Right cardiac atrium (tissue), 5 donors: ENCODE results near the gene MIAT. TPM values are rescaled to one million over a fixed set of nuclear protein-coding genes. Genes with fewer than 3 reads are reported as not detected.

ENCODE experiments used
- ATAC-seq, 2 donors: fragments of 200-7000 bp; cut with Tn5 transposase; one replicate each; pipeline versions ENCODE4 v1.8.0 to v1.9.1; 2020; ENCODE audit warnings: moderate library complexity in 2 of 2, mild to moderate bottlenecking in 1 of 2
- DNase-seq, 3 donors: peaks; one replicate each; pipeline ENCODE4 v3.0.0-alpha.2; 2020
- H3K27ac ChIP-seq: one replicate; pipeline ENCODE4 v1.5.1; 2013; ENCODE audit warnings: mild to moderate bottlenecking, low read length, control low read depth, moderate library complexity
- H3K27me3 ChIP-seq: one replicate; pipeline ENCODE4 v1.6.1; 2013; ENCODE audit not compliant: control insufficient read depth, insufficient read depth
- H3K4me1 ChIP-seq: one replicate; pipeline ENCODE4 v1.6.1; 2013; ENCODE audit warnings: low read length; ENCODE audit not compliant: control insufficient read depth, insufficient read depth
- H3K4me3 ChIP-seq: one replicate; pipeline ENCODE4 v1.5.1; 2013; ENCODE audit warnings: low read length, control low read depth
- H3K9me3 ChIP-seq: one replicate; pipeline ENCODE4 v1.6.1; 2013; ENCODE audit warnings: low read length; ENCODE audit not compliant: control insufficient read depth
- WGBS: extraction: QIAGEN DNeasy Blood & Tissue Kit; methylation state at CpG from one replicate; pipeline ENCODE4 v1.1.7; 2013; 5-methylcytosine and 5-hydroxymethylcytosine counted together
- intact Hi-C, 4 donors: fragments of 100-400 bp; cut with DNase I; formaldehyde crosslinking; loops; one replicate each; pipeline versions ENCODE4 v1.11.0 to v1.14.0; 2022 to 2023
- polyA plus RNA-seq: library from polyadenylated mRNA; stranded (reverse); fragments of 200-250 nt; gene quantifications from one replicate; pipeline ENCODE4 v1.2.3, GENCODE V29; 2013
- total RNA-seq, 4 donors: library from RNA; stranded (reverse); fragmentation: NEBNext Ultra II Directional; extraction: Animal tissue kit (Norgen Biotek cat#: 25700); gene quantifications; one replicate each; pipeline ENCODE4 v1.2.1, GENCODE V29; 2021
- donor health status: healthy with polysubstance abuse.
- donor health status: DM: no; HTN: yes; CAD: no.
- donor health status: DM: no; HTN: no; CAD: no.
- donor health status: DM: no; HTN: yes; CAD: no; lungs with severe emphysema.
- donor health status: DM: yes; HTN: yes; CAD: no.

Gene MIAT
- total and polyA plus RNA-seq, 5 donors, result 0.45 to 2.7 (median 1.5) TPM

DNA sequence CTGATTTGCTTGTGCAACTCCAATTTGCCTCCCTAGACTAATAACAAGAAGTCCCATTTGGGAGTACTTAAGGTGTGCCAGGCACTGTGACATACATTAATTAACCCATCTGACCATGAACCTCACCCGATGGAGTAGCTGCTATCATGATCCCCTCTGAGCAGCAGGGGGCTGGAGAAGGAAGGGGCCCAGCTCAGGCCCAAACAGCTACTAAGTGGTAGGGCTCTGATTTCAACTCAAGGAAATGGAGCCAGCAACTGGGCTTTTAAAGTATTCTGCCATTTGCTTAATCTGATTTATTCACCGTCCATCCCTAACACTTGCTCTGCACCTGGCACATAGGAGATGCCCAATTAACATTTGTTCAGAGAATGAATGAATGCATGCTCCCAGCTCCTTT is 40.7 kb upstream of the MIAT start:
- intact Hi-C loops, result no loop called here
- no peaks in the 10 kb centered on the region for H3K27me3 ChIP-seq
- WGBS, result 43% methylated on average over 2 of the region's 2 CpGs

DNA sequence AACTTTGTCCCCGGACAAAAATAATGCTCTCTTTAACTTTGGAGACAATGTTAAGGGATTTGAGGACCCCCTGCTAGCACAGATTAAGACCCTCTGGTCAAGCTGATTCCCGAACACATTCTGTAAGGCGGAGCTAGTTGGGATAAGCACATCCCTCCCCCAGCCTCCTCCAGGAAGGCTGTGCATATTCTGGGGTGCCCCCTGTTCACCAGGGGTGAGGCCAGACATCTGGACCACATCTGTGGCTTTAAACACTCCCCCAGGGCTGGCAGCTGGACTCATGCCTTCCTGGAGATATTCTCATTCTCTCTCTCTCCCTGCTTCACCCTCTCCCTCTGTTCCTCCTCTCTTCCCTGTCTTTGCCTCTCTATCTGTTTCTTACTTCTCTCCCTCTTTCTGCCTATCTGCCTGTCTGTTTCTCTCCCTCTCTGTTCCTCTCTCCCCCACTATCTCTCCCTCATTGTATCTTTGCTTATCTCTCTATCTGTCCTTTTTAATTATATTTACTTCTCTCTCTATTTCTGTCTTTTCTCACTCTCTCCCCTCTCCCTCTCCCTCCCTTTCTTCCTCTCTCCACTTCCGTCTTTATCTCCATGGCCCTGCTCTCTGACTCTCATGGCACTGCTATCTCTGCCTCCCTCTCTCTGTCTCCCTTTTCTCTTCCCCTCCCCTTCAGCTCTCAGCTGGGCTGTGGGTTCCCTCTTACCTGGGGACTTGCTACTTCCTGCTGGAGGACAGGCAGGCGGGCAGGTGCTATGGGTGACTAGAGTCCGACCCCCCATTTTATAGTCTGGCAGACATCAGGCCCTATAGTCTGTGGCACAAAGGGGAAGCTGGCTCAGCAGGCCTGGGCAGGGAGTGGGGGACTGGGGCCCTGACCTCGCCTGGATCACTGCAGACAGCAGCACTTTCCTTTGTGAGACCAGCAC is 39.9 kb upstream of the MIAT start, which contains the start of gene CRYBB1:
TSS of gene CRYBB1 (minus strand) at position 757 of the 929 bp plus-strand sequence. CDS start 1,708 bp downstream, outside the sequence.
- Histone ChIP-seq H3K27ac (no peak within 1 kb of the TSS), H3K9me3 (no peaks in the 10 kb centered on the region)
- DNase-seq, result peak; percentile 38 to 78 (median 68)

More for the DNA sequence above, 40.7 kb upstream of the MIAT start:
- DNase-seq (no peak), ATAC-seq (no peak)
- Histone ChIP-seq H3K4me1 (no peaks in the 10 kb centered on the region), H3K9me3 (no peaks in the 10 kb centered on the region), H3K4me3 (no peak overlapping the region), H3K27ac (no peak overlapping the region)

GRCh38 chr22:26618455-26618854 is 38.9 kb upstream of the MIAT start:
- Histone ChIP-seq H3K27me3 (no peaks in the 10 kb centered on the region), H3K4me1 (no peaks in the 10 kb centered on the region), H3K4me3 (no peak overlapping the region), H3K9me3 (no peaks in the 10 kb centered on the region), H3K27ac (no peak overlapping the region)
- intact Hi-C loops, result no loop called here
- no peak for DNase-seq
- 85% methylated on average over 8 of the region's 8 CpGs for WGBS
- ATAC-seq, result peak; percentile 3 to 10

More for the DNA sequence above, 39.9 kb upstream of the MIAT start, which contains the start of gene CRYBB1:
- intact Hi-C loops, result no loop called here
- Histone ChIP-seq H3K4me1 (no peaks in the 10 kb centered on the region), H3K4me3 (no peak within 1 kb of the TSS), H3K27me3 (no peaks in the 10 kb centered on the region)
- peak; percentile 30 to 55 for ATAC-seq
- WGBS, result 64% methylated on average over 7 of the region's 7 CpGs

GRCh38 chr22:26619510-26619909 is 37.9 kb upstream of the MIAT start:
- DNase-seq (peak; percentile 73 to 81 (median 76)), ATAC-seq (peak; percentile 66 to 91)
- Histone ChIP-seq H3K9me3 (no peaks in the 10 kb centered on the region), H3K27ac (no peak overlapping the region), H3K27me3 (no peaks in the 10 kb centered on the region), H3K4me1 (no peaks in the 10 kb centered on the region), H3K4me3 (no peak overlapping the region)
- intact Hi-C loops, result no loop called here
- WGBS, result 46% methylated on average over 6 of the region's 6 CpGs

DNA sequence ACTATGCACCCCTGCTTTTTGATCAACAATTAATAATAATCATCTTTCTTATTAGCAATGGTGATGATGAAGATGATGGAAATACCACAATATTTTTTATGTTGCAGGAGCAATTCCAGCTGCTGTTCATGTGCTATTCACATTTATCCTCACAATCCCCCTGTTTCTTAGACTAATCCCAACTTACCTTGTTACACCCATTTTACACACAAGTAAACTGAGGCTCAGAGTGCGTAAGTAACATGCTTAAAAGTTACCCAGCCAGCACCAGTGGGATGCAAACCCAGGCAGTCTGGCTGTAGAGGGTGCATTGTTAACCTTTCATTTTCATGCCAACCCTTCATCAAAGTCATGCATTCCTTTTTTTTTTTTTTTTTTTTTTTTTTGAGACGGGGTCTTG is 37.2 kb upstream of the MIAT start:
- Histone ChIP-seq H3K9me3 (no peaks in the 10 kb centered on the region), H3K27ac (no peak overlapping the region), H3K4me1 (no peaks in the 10 kb centered on the region), H3K4me3 (no peak overlapping the region), H3K27me3 (no peaks in the 10 kb centered on the region)
- ATAC-seq, result no peak
- intact Hi-C loops, result no loop called here
- 91% methylated on average over 2 of the region's 2 CpGs for WGBS
- no peak for DNase-seq

DNA sequence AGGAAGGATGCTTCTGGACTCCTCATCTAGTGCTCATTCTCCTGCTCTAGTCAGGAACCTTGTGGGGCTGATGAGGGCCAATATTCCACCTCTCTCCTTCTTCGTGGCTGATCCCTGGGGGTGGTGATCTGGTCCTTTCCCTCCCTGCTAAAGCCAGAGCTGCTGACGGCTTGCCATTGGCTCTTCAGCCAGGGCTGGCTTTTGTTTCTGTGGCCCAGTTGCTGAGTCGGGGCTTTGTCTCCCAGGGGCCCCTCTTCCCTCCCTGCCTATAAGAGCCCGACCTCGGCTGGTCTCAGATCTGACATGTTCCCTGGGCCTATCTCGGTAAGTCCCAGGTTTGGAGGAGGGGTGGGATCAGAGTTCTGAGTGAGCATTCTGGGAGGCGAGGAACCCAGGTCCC is 35.7 kb upstream of the MIAT start, which contains the start of gene CRYBA4:
TSS of gene CRYBA4 (plus strand) at position 301 of the 400 bp plus-strand sequence. CDS start 634 bp downstream, outside the sequence.
- H3K4me1 ChIP-seq, result no peaks in the 10 kb centered on the region
- no peaks in the 10 kb centered on the region for H3K9me3 ChIP-seq
- DNase-seq (no peak), ATAC-seq (no peak)
- no peaks in the 10 kb centered on the region for H3K27me3 ChIP-seq
- H3K27ac ChIP-seq, result no peak within 1 kb of the TSS
- WGBS, result 59% methylated on average over 7 of the region's 7 CpGs
- no peak within 1 kb of the TSS for H3K4me3 ChIP-seq
- intact Hi-C loops, result no loop called here

GRCh38 chr22:26623984-26624383 is 33.4 kb upstream of the MIAT start:
- H3K9me3 ChIP-seq, result no peaks in the 10 kb centered on the region
- ATAC-seq, result no peak
- no peak overlapping the region for H3K27ac ChIP-seq
- intact Hi-C loops, result no loop called here
- 95% methylated on average over 1 of the region's 1 CpG for WGBS
- no peak overlapping the region for H3K4me3 ChIP-seq
- DNase-seq, result no peak
- no peaks in the 10 kb centered on the region for H3K4me1 ChIP-seq
- no peaks in the 10 kb centered on the region for H3K27me3 ChIP-seq

- WGBS, result 87% methylated on average over 12 of the region's 12 CpGs
- no peak for DNase-seq
- intact Hi-C loops, result no loop called here
These were observed 32.6 kb upstream of the MIAT start for GRCh38 chr22:26624803-26625202.

DNA sequence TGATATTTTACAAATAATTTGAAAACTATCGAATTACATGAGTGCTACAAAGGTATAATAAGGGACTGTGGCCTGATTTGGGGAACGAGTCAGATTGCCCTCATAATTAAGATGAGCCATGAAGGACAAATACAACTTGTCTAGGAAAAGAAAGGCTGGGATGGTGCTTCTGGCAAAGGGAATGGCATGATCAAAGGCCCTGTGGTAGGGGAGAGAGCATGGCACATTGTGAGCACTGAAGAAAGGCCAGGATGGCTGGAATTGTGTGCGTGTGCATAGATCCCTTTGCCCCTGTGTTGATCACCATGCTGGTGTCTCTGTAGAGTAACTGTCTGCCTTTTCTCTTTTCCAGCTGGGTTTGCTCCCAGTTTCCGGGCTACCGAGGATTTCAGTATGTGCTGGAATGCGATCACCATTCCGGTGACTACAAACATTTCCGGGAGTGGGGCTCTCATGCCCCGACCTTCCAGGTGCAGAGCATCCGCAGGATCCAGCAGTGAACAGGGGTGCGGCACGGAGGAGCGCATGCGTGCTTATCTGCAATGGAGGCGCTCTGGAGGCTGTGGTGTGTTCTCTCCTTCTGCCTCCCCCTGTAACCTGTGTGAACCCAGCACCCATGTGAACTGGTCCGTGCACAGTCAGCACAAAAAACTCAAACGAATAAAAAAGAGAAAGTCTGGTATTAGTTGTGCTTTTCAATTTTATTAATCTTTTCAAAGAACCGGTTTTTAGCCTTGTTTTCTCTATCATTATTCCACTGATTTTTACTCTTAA is 27.2 kb upstream of the MIAT start:
- H3K9me3 ChIP-seq, result peaks cover 2% of the 10 kb centered on the region
- intact Hi-C loops, result no loop called here
- H3K4me3 ChIP-seq, result no peak overlapping the region
- H3K27me3 ChIP-seq, result no peaks in the 10 kb centered on the region
- 91% methylated on average over 18 of the region's 18 CpGs for WGBS
- ATAC-seq (no peak), DNase-seq (no peak)
- H3K27ac ChIP-seq, result no peak overlapping the region
- peaks cover 2% of the 10 kb centered on the region for H3K4me1 ChIP-seq

More at GRCh38 chr22:26624803-26625202, 32.6 kb upstream of the MIAT start:
- H3K9me3 ChIP-seq, result no peaks in the 10 kb centered on the region
- no peak overlapping the region for H3K4me3 ChIP-seq
- H3K27ac ChIP-seq, result no peak overlapping the region
- ATAC-seq, result no peak
- no peaks in the 10 kb centered on the region for H3K4me1 ChIP-seq
- no peaks in the 10 kb centered on the region for H3K27me3 ChIP-seq

GRCh38 chr22:26631282-26631681 is 26.1 kb upstream of the MIAT start:
- ATAC-seq (no peak), DNase-seq (no peak)
- intact Hi-C loops, result no loop called here
- WGBS, result 98% methylated on average over 4 of the region's 4 CpGs
- Histone ChIP-seq H3K9me3 (peaks cover 2% of the 10 kb centered on the region), H3K4me3 (no peak overlapping the region), H3K27me3 (no peaks in the 10 kb centered on the region), H3K4me1 (peaks cover 2% of the 10 kb centered on the region), H3K27ac (peak overlapping the region; percentile 13)
